GM19025 (cell line): ENCODE measurements around the gene DAB2IP.

Experiments used
- ATAC-seq: cut with Tn5 transposase; IDR thresholded peaks from one replicate; pipeline ENCODE4 v1.9.1; 2021; ENCODE audit warnings: mild to moderate bottlenecking, low read depth, moderate library complexity; ENCODE audit not compliant: unreplicated experiment

DAB2IP gene

GRCh38 chr9:121752929-121753328, 101.5 kb downstream of the DAB2IP start:
- ATAC-seq: no peak

- no peak for ATAC-seq
Observed at GRCh38 chr9:121753802-121754654, 102.6 kb downstream of the DAB2IP start.

GRCh38 chr9:121754655-121755436, 103.4 kb downstream of the DAB2IP start:
- ATAC-seq: no peak

GRCh38 chr9:121755581-121755980, 104.1 kb downstream of the DAB2IP start:
- no peak for ATAC-seq

GRCh38 chr9:121756474-121757280, 105.2 kb downstream of the DAB2IP start:
- ATAC-seq: no peak

- no peak for ATAC-seq
Observed at GRCh38 chr9:121757281-121757585, 105.8 kb downstream of the DAB2IP start.

GRCh38 chr9:121758693-121759092, 107.3 kb downstream of the DAB2IP start:
- no peak for ATAC-seq

- ATAC-seq: no peak
Observed at GRCh38 chr9:121759996-121760395, 108.6 kb downstream of the DAB2IP start.

- ATAC-seq: no peak
Observed at GRCh38 chr9:121760571-121760970, 109.1 kb downstream of the DAB2IP start.

- no peak for ATAC-seq
Observed at GRCh38 chr9:121763131-121763530, 111.7 kb downstream of the DAB2IP start.

GRCh38 chr9:121763561-121764370, 112.3 kb downstream of the DAB2IP start:
- ATAC-seq: no peak

GRCh38 chr9:121764371-121764730, 112.9 kb downstream of the DAB2IP start:
- ATAC-seq: no peak

GRCh38 chr9:121765021-121765950, 113.9 kb downstream of the DAB2IP start:
- ATAC-seq: no peak

GRCh38 chr9:121766081-121766683, 114.7 kb downstream of the DAB2IP start:
- no peak for ATAC-seq

- no peak for ATAC-seq
Observed at GRCh38 chr9:121767171-121767769, 115.8 kb downstream of the DAB2IP start.

GRCh38 chr9:121768416-121769015, 117.1 kb downstream of the DAB2IP start:
- no peak for ATAC-seq

- no peak for ATAC-seq
Observed at GRCh38 chr9:121769939-121770338, 118.5 kb downstream of the DAB2IP start.
